ENCODE data around the gene CEBPG.
A peak's percentile ranks its signal among the peaks of the same experiment; 100 is the strongest.

DNA sequence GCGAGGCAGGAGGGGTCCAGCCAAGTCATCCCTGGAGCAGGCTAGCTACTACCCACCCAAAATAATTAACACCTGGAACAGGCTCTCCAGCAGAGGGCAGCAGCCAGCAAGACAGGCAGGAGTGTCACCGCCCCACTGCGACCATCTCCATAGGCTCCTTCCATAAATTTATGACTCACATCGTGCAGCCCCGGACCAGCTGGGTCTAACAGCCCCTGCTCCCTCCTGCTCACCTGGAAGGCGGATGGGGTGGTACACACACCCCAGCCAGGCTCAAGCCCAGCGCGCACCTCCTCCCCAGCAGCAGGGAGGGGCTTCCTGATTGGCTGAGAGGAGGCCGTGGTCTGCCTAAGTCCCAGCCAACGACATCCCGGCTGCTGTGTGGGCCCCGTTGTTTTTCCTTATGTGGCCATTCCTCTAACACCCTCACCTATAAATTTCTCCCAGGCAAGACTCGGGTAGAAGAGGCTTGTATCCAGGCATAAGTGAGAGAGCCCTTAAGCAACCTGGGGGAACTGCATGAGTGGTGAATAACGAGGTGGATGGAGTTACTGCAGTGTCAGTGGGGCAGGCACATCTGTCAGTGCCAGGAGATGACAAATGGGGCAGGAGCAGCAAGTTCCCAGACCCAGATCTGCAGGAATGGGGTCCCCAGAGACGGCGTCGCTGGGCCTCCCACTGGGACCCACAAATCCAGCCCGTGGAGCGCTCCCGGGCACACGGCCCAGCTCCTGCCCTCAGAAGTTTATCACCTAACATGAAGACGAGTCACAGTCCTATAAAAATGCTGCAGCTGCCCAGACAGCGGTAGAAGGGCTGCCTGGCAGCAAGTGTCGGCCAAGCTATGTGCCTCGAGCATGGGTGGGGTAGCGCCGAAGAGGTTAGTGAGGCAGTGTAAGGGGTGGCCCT lies 43.1 kb downstream of the CEBPG start:
- TF ChIP-seq, protein P1, sequence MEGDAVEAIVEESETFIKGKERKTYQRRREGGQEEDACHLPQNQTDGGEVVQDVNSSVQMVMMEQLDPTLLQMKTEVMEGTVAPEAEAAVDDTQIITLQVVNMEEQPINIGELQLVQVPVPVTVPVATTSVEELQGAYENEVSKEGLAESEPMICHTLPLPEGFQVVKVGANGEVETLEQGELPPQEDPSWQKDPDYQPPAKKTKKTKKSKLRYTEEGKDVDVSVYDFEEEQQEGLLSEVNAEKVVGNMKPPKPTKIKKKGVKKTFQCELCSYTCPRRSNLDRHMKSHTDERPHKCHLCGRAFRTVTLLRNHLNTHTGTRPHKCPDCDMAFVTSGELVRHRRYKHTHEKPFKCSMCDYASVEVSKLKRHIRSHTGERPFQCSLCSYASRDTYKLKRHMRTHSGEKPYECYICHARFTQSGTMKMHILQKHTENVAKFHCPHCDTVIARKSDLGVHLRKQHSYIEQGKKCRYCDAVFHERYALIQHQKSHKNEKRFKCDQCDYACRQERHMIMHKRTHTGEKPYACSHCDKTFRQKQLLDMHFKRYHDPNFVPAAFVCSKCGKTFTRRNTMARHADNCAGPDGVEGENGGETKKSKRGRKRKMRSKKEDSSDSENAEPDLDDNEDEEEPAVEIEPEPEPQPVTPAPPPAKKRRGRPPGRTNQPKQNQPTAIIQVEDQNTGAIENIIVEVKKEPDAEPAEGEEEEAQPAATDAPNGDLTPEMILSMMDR (IDR thresholded peaks at IDR 0.05) = peak; percentile 60
- TF ChIP-seq EZH2 (IDR thresholded peaks at IDR 0.05; ENCODE audit: borderline replicate concordance, insufficient read depth, low read depth, low read length, poor library complexity, severe bottlenecking) = no peak

Measured in B cell (primary cell).